22Rv1 (cell line): Measurements from ENCODE around the gene CYP21A2.
"Not testable (repeated sequence)": the region's sequence is repeated elsewhere in the genome, so short reads cannot be mapped to it uniquely, and the experiment has no call there.

Source experiments
- H3K27ac ChIP-seq: fragments of 450-650 bp; 2 replicates; pipeline ENCODE4 v1.5.1; 2017
- CTCF ChIP-seq: fragments of 450-650 bp; IDR thresholded peaks from 2 replicates; pipeline ENCODE4 v1.5.1; 2017; ENCODE audit warnings: mild to moderate bottlenecking
- ZFX ChIP-seq: fragments of 450-650 bp; IDR thresholded peaks from 2 replicates; pipeline ENCODE4 v1.6.1; 2017; ENCODE audit warnings: antibody characterized with exemption, borderline replicate concordance

Gene CYP21A2

GRCh38 chr6:32035283-32036013 is 2.8 kb upstream of the CYP21A2 start:
- H3K27ac ChIP-seq: not testable (repeated sequence)

DNA sequence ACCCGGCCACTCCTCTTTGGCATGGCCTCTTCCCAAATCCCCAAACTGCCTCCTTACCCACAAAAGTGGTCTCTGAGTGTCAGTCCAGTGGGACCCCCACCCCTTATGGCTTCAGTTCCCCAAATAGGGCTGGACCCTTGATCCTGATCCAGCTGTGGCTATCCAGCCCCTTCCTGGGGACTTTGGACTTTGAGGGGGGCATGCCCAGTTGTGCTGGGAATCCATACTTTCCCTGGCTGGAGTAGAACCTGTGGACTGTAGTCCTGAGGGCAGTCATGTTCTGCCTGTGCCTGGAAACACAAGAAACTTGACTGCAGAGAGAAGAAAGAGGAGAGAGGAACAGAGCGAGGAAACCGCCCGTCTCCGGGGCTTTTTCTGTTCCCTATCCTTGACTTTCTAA is 1.1 kb upstream of the CYP21A2 start:
- H3K27ac ChIP-seq: not testable (repeated sequence)

- H3K27ac ChIP-seq: not testable (repeated sequence)
Observed at GRCh38 chr6:32038878-32039277, 663 bp downstream of the CYP21A2 start.

DNA sequence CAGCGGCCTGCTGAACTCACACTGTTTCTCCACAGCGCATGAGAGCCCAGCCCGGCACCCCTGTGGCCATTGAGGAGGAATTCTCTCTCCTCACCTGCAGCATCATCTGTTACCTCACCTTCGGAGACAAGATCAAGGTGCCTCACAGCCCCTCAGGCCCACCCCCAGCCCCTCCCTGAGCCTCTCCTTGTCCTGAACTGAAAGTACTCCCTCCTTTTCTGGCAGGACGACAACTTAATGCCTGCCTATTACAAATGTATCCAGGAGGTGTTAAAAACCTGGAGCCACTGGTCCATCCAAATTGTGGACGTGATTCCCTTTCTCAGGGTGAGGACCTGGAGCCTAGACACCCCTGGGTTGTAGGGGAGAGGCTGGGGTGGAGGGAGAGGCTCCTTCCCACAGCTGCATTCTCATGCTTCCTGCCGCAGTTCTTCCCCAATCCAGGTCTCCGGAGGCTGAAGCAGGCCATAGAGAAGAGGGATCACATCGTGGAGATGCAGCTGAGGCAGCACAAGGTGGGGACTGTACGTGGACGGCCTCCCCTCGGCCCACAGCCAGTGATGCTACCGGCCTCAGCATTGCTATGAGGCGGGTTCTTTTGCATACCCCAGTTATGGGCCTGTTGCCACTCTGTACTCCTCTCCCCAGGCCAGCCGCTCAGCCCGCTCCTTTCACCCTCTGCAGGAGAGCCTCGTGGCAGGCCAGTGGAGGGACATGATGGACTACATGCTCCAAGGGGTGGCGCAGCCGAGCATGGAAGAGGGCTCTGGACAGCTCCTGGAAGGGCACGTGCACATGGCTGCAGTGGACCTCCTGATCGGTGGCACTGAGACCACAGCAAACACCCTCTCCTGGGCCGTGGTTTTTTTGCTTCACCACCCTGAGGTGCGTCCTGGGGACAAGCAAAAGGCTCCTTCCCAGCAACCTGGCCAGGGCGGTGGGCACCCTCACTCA is 1.4 kb downstream of the CYP21A2 start:
- not testable (repeated sequence) for H3K27ac ChIP-seq

DNA sequence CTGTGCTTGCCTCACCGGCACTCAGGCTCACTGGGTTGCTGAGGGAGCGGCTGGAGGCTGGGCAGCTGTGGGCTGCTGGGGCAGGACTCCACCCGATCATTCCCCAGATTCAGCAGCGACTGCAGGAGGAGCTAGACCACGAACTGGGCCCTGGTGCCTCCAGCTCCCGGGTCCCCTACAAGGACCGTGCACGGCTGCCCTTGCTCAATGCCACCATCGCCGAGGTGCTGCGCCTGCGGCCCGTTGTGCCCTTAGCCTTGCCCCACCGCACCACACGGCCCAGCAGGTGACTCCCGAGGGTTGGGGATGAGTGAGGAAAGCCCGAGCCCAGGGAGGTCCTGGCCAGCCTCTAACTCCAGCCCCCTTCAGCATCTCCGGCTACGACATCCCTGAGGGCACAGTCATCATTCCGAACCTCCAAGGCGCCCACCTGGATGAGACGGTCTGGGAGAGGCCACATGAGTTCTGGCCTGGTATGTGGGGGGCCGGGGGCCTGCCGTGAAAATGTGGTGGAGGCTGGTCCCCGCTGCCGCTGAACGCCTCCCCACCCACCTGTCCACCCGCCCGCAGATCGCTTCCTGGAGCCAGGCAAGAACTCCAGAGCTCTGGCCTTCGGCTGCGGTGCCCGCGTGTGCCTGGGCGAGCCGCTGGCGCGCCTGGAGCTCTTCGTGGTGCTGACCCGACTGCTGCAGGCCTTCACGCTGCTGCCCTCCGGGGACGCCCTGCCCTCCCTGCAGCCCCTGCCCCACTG is 2.3 kb downstream of the CYP21A2 start:
- not testable (repeated sequence) for H3K27ac ChIP-seq

GRCh38 chr6:32041050-32041321 is 2.8 kb downstream of the CYP21A2 start:
- H3K27ac ChIP-seq: not testable (repeated sequence)

DNA sequence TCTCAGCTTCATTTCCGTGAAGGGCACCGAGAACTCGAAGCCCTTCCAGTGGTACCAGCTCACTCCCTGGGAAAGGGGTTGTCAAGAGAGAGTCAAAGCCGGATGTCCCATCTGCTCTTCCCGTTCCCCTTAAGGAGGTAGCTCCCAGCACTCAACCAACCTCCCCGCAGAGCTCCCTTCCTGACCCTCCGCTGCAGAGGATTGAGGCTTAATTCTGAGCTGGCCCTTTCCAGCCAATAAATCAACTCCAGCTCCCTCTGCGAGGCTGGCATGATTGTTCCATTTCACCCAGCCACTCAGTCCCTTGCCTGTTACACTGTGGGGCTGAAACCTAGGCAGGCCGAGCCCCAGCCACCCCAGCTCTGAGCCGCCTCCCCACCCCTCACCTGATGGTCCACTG is 3.2 kb downstream of the CYP21A2 start:
- H3K27ac ChIP-seq: not testable (repeated sequence)

GRCh38 chr6:32042276-32042675 is 4.1 kb downstream of the CYP21A2 start:
- not testable (repeated sequence) for H3K27ac ChIP-seq

DNA sequence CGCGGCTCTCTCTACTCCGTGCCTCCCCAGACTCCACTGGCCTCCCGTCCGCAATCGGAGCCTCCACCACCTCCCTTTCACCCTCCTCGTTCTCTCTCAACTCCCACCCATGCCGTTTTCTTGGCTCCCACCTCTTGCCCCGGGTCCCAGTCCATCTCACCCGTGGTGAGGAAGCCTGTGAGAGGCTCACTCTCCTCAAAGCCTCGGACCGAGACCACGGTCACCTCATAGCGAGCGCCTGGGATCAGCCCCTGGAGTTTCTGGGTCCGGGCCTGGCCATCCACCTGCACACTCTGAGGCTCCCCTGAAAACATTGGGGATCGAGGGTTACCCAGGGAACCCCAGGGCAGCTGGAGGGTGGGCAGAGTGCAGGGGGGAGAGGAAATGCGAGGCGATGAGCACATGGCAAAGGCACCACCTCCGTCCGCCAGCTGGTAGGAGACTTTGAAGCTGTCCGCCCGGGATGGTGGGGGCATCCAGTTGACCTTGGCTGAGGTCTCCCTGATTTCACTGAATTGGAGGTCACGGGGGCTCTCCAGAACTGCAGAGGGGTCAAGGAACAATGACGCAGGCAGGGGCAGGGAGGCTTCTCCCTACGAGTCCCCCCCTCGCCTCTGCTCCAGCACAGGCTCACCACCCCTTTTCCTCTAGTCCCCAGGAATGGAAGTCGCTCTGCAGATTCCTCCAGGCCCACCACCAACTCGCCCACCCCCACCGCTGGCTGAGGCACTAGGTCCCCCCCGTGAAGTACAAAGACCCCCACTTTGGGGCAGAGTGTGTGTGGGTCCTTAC is 5.6 kb downstream of the CYP21A2 start:
- not testable (repeated sequence) for H3K27ac ChIP-seq

- not testable (repeated sequence) for H3K27ac ChIP-seq
Observed at GRCh38 chr6:32044916-32045315, 6.7 kb downstream of the CYP21A2 start.

GRCh38 chr6:32045811-32046449 is 7.7 kb downstream of the CYP21A2 start:
- TF ChIP-seq ZFX: no peak
- TF ChIP-seq CTCF: no peak
- no peak overlapping the region for H3K27ac ChIP-seq

DNA sequence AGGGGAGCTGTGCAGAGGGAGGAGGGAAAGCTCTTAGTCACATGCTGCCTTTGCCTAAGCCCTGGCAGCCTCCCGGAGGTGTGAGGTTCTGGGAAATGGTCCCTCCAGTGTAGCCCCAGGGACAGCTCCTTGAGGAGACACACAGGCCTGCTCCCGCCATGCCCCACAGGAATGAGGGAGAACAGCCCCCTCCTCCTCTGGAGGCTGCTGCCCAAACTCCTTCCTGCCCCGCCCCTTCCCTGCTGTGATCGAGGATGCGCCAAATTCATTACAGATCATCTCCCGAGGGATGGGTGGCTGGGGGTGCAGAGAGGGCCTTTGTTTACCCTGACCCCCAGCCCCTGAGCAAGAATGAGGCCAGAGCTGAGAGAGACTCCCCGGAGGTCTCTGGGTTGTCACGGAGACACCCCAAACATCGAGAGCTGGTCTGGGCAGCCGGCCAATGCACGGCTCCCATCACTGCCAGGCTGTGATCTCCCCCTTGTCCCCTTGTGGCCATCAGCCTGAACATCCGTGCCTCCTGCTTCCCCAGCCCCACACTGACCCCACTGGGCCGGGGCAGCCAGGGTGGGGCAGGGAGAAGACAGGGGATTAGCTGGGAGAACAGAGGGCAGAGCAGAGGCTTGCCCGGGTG is 8.4 kb downstream of the CYP21A2 start:
- TF ChIP-seq CTCF (no peak), ZFX (no peak)
- no peak overlapping the region for H3K27ac ChIP-seq
